HG03108 (cell line): Measurements from ENCODE around the gene NPC1.
A peak's percentile ranks its signal among the peaks of the same experiment; 100 is the strongest.

Experiments
- ATAC-seq: cut with Tn5 transposase; IDR thresholded peaks from one replicate; pipeline ENCODE4 v1.9.1; 2021; ENCODE audit warnings: moderate library complexity; ENCODE audit not compliant: unreplicated experiment

NPC1 gene

GRCh38 chr18:23609390-23610023, 23.2 kb upstream of the NPC1 start:
- no peak for ATAC-seq

- ATAC-seq: no peak
Measured at GRCh38 chr18:23608211-23608610, 21.9 kb upstream of the NPC1 start.

- no peak for ATAC-seq
Measured at GRCh38 chr18:23605941-23606340, 19.6 kb upstream of the NPC1 start.

- ATAC-seq: no peak
Measured at GRCh38 chr18:23599809-23600208, 13.5 kb upstream of the NPC1 start.

GRCh38 chr18:23596183-23596582, 9.9 kb upstream of the NPC1 start:
- no peak for ATAC-seq

GRCh38 chr18:23595591-23595990, 9.3 kb upstream of the NPC1 start:
- ATAC-seq: no peak

- ATAC-seq: no peak
Measured at GRCh38 chr18:23593720-23594119, 7.4 kb upstream of the NPC1 start.

GRCh38 chr18:23592911-23593310, 6.6 kb upstream of the NPC1 start:
- ATAC-seq: no peak

- no peak for ATAC-seq
Measured at GRCh38 chr18:23591011-23591410, 4.7 kb upstream of the NPC1 start.

- no peak for ATAC-seq
Measured at GRCh38 chr18:23588836-23589560, 2.7 kb upstream of the NPC1 start.

GRCh38 chr18:23587220-23587642, 925 bp upstream of the NPC1 start:
- no peak for ATAC-seq

- ATAC-seq: peak; percentile 11
Measured at GRCh38 chr18:23585897-23586248, 433 bp downstream of the NPC1 start.

GRCh38 chr18:23585007-23585871, 1.1 kb downstream of the NPC1 start:
- ATAC-seq: no peak

- no peak for ATAC-seq
Measured at GRCh38 chr18:23584019-23584983, 2.0 kb downstream of the NPC1 start.

GRCh38 chr18:23583071-23583865, 3.0 kb downstream of the NPC1 start:
- ATAC-seq: no peak

- ATAC-seq: no peak
Measured at GRCh38 chr18:23580677-23581367, 5.5 kb downstream of the NPC1 start.

- no peak for ATAC-seq
Measured at GRCh38 chr18:23578891-23579653, 7.2 kb downstream of the NPC1 start.

GRCh38 chr18:23578067-23578701, 8.1 kb downstream of the NPC1 start:
- ATAC-seq: no peak
